ENCODE measurements around the gene GRID2IP. TPM values are rescaled to one million over a fixed set of nuclear protein-coding genes. Genes with fewer than 3 reads are reported as not detected.

The GRID2IP gene
- total and polyA plus RNA-seq, 2 of the 13 experiments (the other 11 are each of a cell fraction or from before 2014, with no cell fraction given) = 0.03 TPM; not detected in 1

- ChIA-PET CTCF (ENCODE audit: low intra/inter-chr PET ratio, low total read pairs) (interaction anchor here (0.7 to 1.4 kb wide), 4 partner anchors 11 to 73 kb away, joined by 3 to 4 read pairs (median 4); no protein-coding TSS in a partner anchor), POLR2A (interaction anchor here (0.7 to 5.1 kb wide), 5 partner anchors 14 to 117 kb away, joined by 3 to 105 read pairs (median 4); partner anchors contain the start of genes ZDHHC4 and ZNF12)
- TSS peak; percentile 38 for BruUV-seq (replicated peaks)
- no peaks in the 10 kb centered on the region for H3K27me3 ChIP-seq (ENCODE audit: control insufficient read depth in 1 of 2, insufficient read depth in 2 of 2, low read length in 2 of 2)
- H3K27ac ChIP-seq (ENCODE audit: extremely low read length, insufficient read depth, low read length) = peak within 1 kb of the TSS; percentile 75
- H2AFZ ChIP-seq (ENCODE audit: low read length) = no peak within 1 kb of the TSS
- H4K20me1 ChIP-seq (ENCODE audit: insufficient read depth, low read length) = no peaks in the 10 kb centered on the region
- H3K4me2 ChIP-seq (ENCODE audit: low read depth, low read length) = peak within 1 kb of the TSS; percentile 85
- H3K9me3 ChIP-seq (ENCODE audit: low read length) = no peaks in the 10 kb centered on the region
- peak within 1 kb of the TSS; percentile 88 for H3K9ac ChIP-seq (ENCODE audit: insufficient read depth, low read depth, low read length)
- intact Hi-C loops (cut with micrococcal nuclease; ENCODE audit: unreplicated experiment) = loop anchor here (2.0 to 10.0 kb wide), 2 partner anchors 13 to 115 kb away; partner anchors contain the start of genes ZDHHC4 and ZNF12
- H3K36me3 ChIP-seq (replicated peaks in 1 of 2; ENCODE audit: control insufficient read depth in 1 of 2, insufficient read depth in 2 of 2, low read length in 2 of 2) = peaks cover 10 to 32% of the 10 kb centered on the region in 2 experiments; a peak in 4 of 5 replicates
- peaks cover 11% of the 10 kb centered on the region for H3K79me2 ChIP-seq (ENCODE audit: insufficient read depth, low read length)
- H3K4me1 ChIP-seq (ENCODE audit: insufficient read depth, low read length) = peaks cover 33% of the 10 kb centered on the region
- peak; percentile 85 for ATAC-seq
- no peak for FAIRE-seq
- DNase-seq (ENCODE audit: low spot score) = peak; percentile 51
- in situ Hi-C loops (cut with HindIII; ENCODE audit: extremely low pct_ligation_motif_present, low pct_unique_long_range_greater_than_20kb) = no loop called here
- H3K4me3 ChIP-seq (replicated peaks in 1 of 3; ENCODE audit: insufficient read depth in 1 of 3, low read depth in 2 of 3, low read length in 3 of 3) = peak within 1 kb of the TSS; percentile 88 to 97 (median 96)
- 2% methylated on average over 21 of the region's 107 CpGs for WGBS (ENCODE audit: low lambda C conversion rate)
- TF ChIP-seq, protein P1, sequence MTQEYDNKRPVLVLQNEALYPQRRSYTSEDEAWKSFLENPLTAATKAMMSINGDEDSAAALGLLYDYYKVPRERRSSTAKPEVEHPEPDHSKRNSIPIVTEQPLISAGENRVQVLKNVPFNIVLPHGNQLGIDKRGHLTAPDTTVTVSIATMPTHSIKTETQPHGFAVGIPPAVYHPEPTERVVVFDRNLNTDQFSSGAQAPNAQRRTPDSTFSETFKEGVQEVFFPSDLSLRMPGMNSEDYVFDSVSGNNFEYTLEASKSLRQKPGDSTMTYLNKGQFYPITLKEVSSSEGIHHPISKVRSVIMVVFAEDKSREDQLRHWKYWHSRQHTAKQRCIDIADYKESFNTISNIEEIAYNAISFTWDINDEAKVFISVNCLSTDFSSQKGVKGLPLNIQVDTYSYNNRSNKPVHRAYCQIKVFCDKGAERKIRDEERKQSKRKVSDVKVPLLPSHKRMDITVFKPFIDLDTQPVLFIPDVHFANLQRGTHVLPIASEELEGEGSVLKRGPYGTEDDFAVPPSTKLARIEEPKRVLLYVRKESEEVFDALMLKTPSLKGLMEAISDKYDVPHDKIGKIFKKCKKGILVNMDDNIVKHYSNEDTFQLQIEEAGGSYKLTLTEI (CRISPR knock-in tag; conservative IDR thresholded peaks at IDR 0.05) = no peak
- TF ChIP-seq MLLT10 (CRISPR knock-in tag; IDR thresholded peaks at IDR 0.05) = no peak
- no peak for TF ChIP-seq TFAP4 (IDR thresholded peaks at IDR 0.05; ENCODE audit: borderline replicate concordance, low read depth)
- no peak for TF ChIP-seq HNF4A (CRISPR knock-in tag; IDR thresholded peaks at IDR 0.05)
- 0 out of 2 replicates have a peak, but pooled peaks have one; percentile 65 for TF ChIP-seq ZNF782 (CRISPR knock-in tag; IDR thresholded peaks at IDR 0.05; ENCODE audit: borderline replicate concordance)
- peak; percentile 35; the same call in 1 of the 2 replicates for TF ChIP-seq HNF4G (IDR thresholded peaks at IDR 0.05; ENCODE audit: borderline replicate concordance, low read depth, low read length)
- no peak for TF ChIP-seq HNF4G (CRISPR knock-in tag; IDR thresholded peaks at IDR 0.05; ENCODE audit: borderline replicate concordance, low read depth)
- TF ChIP-seq ZNF672 (CRISPR knock-in tag; IDR thresholded peaks at IDR 0.05) = no peak; the same call in 1 of the 2 replicates
- TF ChIP-seq NCOA1 (CRISPR knock-in tag; IDR thresholded peaks at IDR 0.05) = no peak
- peak; percentile 78 for TF ChIP-seq POLR2G (IDR thresholded peaks at IDR 0.05; ENCODE audit: low read depth, low read length)
- peak; percentile 15; the same call in 1 of the 2 replicates for TF ChIP-seq ARID5B (CRISPR knock-in tag; IDR thresholded peaks at IDR 0.05)
- no peak for TF ChIP-seq E2F5 (CRISPR knock-in tag; conservative IDR thresholded peaks at IDR 0.05)
- TF ChIP-seq ZSCAN29 (CRISPR knock-in tag; conservative IDR thresholded peaks at IDR 0.05) = 0 out of 2 replicates have a peak, but pooled peaks have one; percentile 60
- TF ChIP-seq ZNF234 (CRISPR knock-in tag; conservative IDR thresholded peaks at IDR 0.05) = no peak
- TF ChIP-seq NFE2 (CRISPR knock-in tag; IDR thresholded peaks at IDR 0.05) = no peak
- TF ChIP-seq NKX3-1 (CRISPR knock-in tag; IDR thresholded peaks at IDR 0.05) = no peak
Observed at GRCh38 chr7:6589829-6590644, 38.8 kb upstream of the GRID2IP start, which contains the start of gene INTS15. INTS15 (plus strand) TSS chr7:6590021; CDS start chr7:6590284, 263 bp downstream.
